HepG2 (cell line): ENCODE measurements around the gene PARN. TPM values are rescaled to one million over a fixed set of nuclear protein-coding genes. Genes with fewer than 3 reads are reported as not detected.

Experiments
- ASH2L ChIP-seq: fragments of 300-600, 200-600 bp; sonication (generic); IDR thresholded peaks from 2 replicates; pipeline ENCODE4 v1.7.0; 2017; ENCODE audit warnings: low read depth, mild to moderate bottlenecking, moderate library complexity, mixed read lengths, low read length; ENCODE audit not compliant: insufficient read length
- BCLAF1 ChIP-seq: fragments of 450-650 bp; IDR thresholded peaks from 2 replicates; pipeline ENCODE4 v1.6.1; 2017; ENCODE audit warnings: mild to moderate bottlenecking
- CENPX ChIP-seq: sonication (generic); formaldehyde crosslinking; IDR thresholded peaks from 2 replicates; pipeline ENCODE4 v1.9.0; 2021; ENCODE audit warnings: mild to moderate bottlenecking, missing genetic modification reagents, moderate library complexity
- DNMT1 ChIP-seq: sonication (generic); formaldehyde crosslinking; IDR thresholded peaks from 2 replicates; pipeline ENCODE4 v1.5.1; 2020; ENCODE audit warnings: mild to moderate bottlenecking, missing genetic modification reagents
- ETV6 ChIP-seq: sonication (generic); formaldehyde crosslinking; conservative IDR thresholded peaks from 2 replicates; pipeline ENCODE4 v1.4.0; 2020; ENCODE audit warnings: missing genetic modification reagents
- HOXA3 ChIP-seq: sonication (generic); formaldehyde crosslinking; IDR thresholded peaks from 2 replicates; pipeline ENCODE4 v1.5.0; 2020; ENCODE audit warnings: missing genetic modification reagents
- IRF1 ChIP-seq: sonication (generic); formaldehyde crosslinking; IDR thresholded peaks from 2 replicates; pipeline ENCODE4 v1.4.0; 2020; ENCODE audit warnings: low read depth, mild to moderate bottlenecking, missing genetic modification reagents
- KLF16 ChIP-seq, 2 experiments: sonication (generic) in 1 of 2; formaldehyde crosslinking in 1 of 2; IDR thresholded peaks; 2 replicates each; pipeline versions ENCODE4 v1.6.1 to v1.8.0; 2016 to 2023; ENCODE audit warnings: missing genetic modification reagents in 2 of 2, missing compliant biosample characterization in 1 of 2
- NFE2L2 ChIP-seq: fragments of 150-350 bp; IDR thresholded peaks from 2 replicates; pipeline ENCODE4 v1.6.1; 2014; ENCODE audit warnings: low read length
- NFKB2 ChIP-seq: sonication (generic); formaldehyde crosslinking; IDR thresholded peaks from 2 replicates; pipeline ENCODE4 v1.4.0; 2020; ENCODE audit warnings: missing genetic modification reagents, borderline replicate concordance
- NFYC ChIP-seq: IDR thresholded peaks from 2 replicates; pipeline ENCODE4 v1.6.1; 2016; ENCODE audit warnings: missing genetic modification reagents, missing compliant biosample characterization
- NR2C2 ChIP-seq: sonication (generic); formaldehyde crosslinking; IDR thresholded peaks from 2 replicates; pipeline ENCODE4 v1.4.0; 2020; ENCODE audit warnings: missing genetic modification reagents, mild to moderate bottlenecking, moderate library complexity, borderline replicate concordance
- SPEN ChIP-seq: sonication (generic); formaldehyde crosslinking; IDR thresholded peaks from 2 replicates; pipeline ENCODE4 v1.5.1; 2020; ENCODE audit warnings: low read depth, mild to moderate bottlenecking, missing genetic modification reagents
- TSC22D2 ChIP-seq: sonication (generic); formaldehyde crosslinking; IDR thresholded peaks from 2 replicates; pipeline ENCODE4 v1.5.1; 2020; ENCODE audit warnings: missing genetic modification reagents, mild to moderate bottlenecking, borderline replicate concordance
- ZBTB3 ChIP-seq: sonication (generic); formaldehyde crosslinking; IDR thresholded peaks from 2 replicates; pipeline ENCODE4 v1.4.0; 2020; ENCODE audit warnings: low read depth, mild to moderate bottlenecking, moderate library complexity, missing genetic modification reagents, borderline replicate concordance
- ZFP1 ChIP-seq: IDR thresholded peaks from 2 replicates; pipeline ENCODE4 v1.6.1; 2016
- ZFP36 ChIP-seq: fragments of 150-350 bp; IDR thresholded peaks from 2 replicates; pipeline ENCODE4 v1.6.1; 2018; ENCODE audit warnings: borderline replicate concordance, low read length, low read depth; ENCODE audit not compliant: partially characterized antibody
- ZMAT5 ChIP-seq: sonication (generic); formaldehyde crosslinking; IDR thresholded peaks from 2 replicates; pipeline ENCODE4 v1.5.0; 2020; ENCODE audit warnings: mild to moderate bottlenecking, low read depth, missing genetic modification reagents, borderline replicate concordance
- ZNF280D ChIP-seq: sonication (generic); formaldehyde crosslinking; IDR thresholded peaks from 2 replicates; pipeline ENCODE4 v1.5.1; 2020; ENCODE audit warnings: mild to moderate bottlenecking, missing genetic modification reagents
- ZNF652 ChIP-seq: IDR thresholded peaks from 2 replicates; pipeline ENCODE4 v1.6.1; 2016; ENCODE audit warnings: low read depth, borderline replicate concordance
- ZNF782 ChIP-seq: sonication (generic); formaldehyde crosslinking; IDR thresholded peaks from 2 replicates; pipeline ENCODE4 v1.4.0; 2020; ENCODE audit warnings: missing genetic modification reagents, mild to moderate bottlenecking, borderline replicate concordance
- ZNF790 ChIP-seq: sonication (generic); formaldehyde crosslinking; IDR thresholded peaks from 2 replicates; pipeline ENCODE4 v1.8.0; 2022; ENCODE audit warnings: missing genetic modification reagents, mild to moderate bottlenecking, borderline replicate concordance
- ZSCAN20 ChIP-seq: sonication (generic); formaldehyde crosslinking; IDR thresholded peaks from 2 replicates; pipeline ENCODE4 v1.4.0; 2020; ENCODE audit warnings: missing genetic modification reagents, mild to moderate bottlenecking, borderline replicate concordance
- polyA plus RNA-seq, 8 experiments: library from polyadenylated mRNA; depleted of rRNA in 3 of 8; stranded (reverse) in 7 of 8; unstranded in 1 of 8; fragments of >200 nt; fragmentation: Illumina TruSeq in 4 of 8; extraction: Trizol in 4 of 8; gene quantifications; 2 replicates each; pipeline versions ENCODE4 v1.2.1 to v1.2.3, GENCODE V29; 2011 to 2016; ENCODE audit warnings: low read depth in 4 of 8, missing spikeins in 1 of 8, mixed read lengths in 1 of 8; ENCODE audit not compliant: insufficient read depth in 1 of 8
- total RNA-seq, 5 experiments: library from RNA; depleted of rRNA; stranded (reverse); fragments of >200 nt; fragmentation: Illumina TruSeq; extraction: Trizol; gene quantifications; 2 replicates each; pipeline ENCODE4 v1.2.3, GENCODE V29; 2016; ENCODE audit warnings: low read depth in 1 of 5

Gene PARN
- total and polyA plus RNA-seq, 2 of the 13 experiments (the other 11 are each of a cell fraction or from before 2014, with no cell fraction given), result 13.3 to 47.6 TPM

- TF ChIP-seq IRF1 (CRISPR knock-in tag) (no peak), HOXA3 (CRISPR knock-in tag) (peak; percentile 90), KLF16 (CRISPR knock-in tag; IDR thresholded peaks at IDR 0.05) (peak in 1 of 2 experiments; percentile 91; a peak in 1 of 4 replicates), ZNF652 (peak; percentile 99), NFYC (CRISPR knock-in tag) (no peak), ZBTB3 (CRISPR knock-in tag) (no peak), DNMT1 (CRISPR knock-in tag) (no peak), ASH2L (peak; percentile 88), ZNF280D (no peak), BCLAF1 (no peak), ZNF790 (CRISPR knock-in tag) (no peak), ETV6 (CRISPR knock-in tag) (peak; percentile 56; the same call in 1 of the 2 replicates), CENPX (CRISPR knock-in tag) (no peak), TSC22D2 (0 out of 2 replicates have a peak, but pooled peaks have one; percentile 56), ZMAT5 (no peak), ZSCAN20 (no peak; the same call in 1 of the 2 replicates), NFKB2 (CRISPR knock-in tag) (no peak), NR2C2 (CRISPR knock-in tag) (peak; percentile 61; the same call in 1 of the 2 replicates), SPEN (no peak), NFE2L2 (no peak), ZFP36 (no peak), ZNF782 (no peak), ZFP1 (CRISPR knock-in tag) (peak; percentile 82; the same call in 1 of the 2 replicates)
Observed at GRCh38 chr16:14562691-14563491, 67.2 kb downstream of the PARN start (continued).
